Tibial nerve (tissue), 4 donors: ENCODE results near the gene FZD2.

ENCODE experiments used
- EP300 ChIP-seq, 2 donors: sonication (generic); formaldehyde crosslinking; IDR thresholded peaks; one replicate each; pipeline ENCODE4 v1.6.1; 2017; ENCODE audit warnings: antibody characterized with exemption in 2 of 2, mild to moderate bottlenecking in 1 of 2
- POLR2A ChIP-seq, 2 donors: fragments of 450-650 bp; IDR thresholded peaks; one replicate each; pipeline ENCODE4 v1.6.1; 2017; ENCODE audit warnings: antibody characterized with exemption in 2 of 2, mild to moderate bottlenecking in 2 of 2, moderate library complexity in 2 of 2
- TF ChIP-seq, protein P1 (sequence below), 5 experiments: fragments of 200-600 bp in 3 of 5; fragments of 450-650 bp in 2 of 5; sonication (generic) in 3 of 5; IDR thresholded peaks; one replicate each; pipeline ENCODE4 v1.5.1; 2016 to 2019; ENCODE audit warnings: antibody characterized with exemption in 5 of 5, mild to moderate bottlenecking in 3 of 5, moderate library complexity in 2 of 5

DNA sequence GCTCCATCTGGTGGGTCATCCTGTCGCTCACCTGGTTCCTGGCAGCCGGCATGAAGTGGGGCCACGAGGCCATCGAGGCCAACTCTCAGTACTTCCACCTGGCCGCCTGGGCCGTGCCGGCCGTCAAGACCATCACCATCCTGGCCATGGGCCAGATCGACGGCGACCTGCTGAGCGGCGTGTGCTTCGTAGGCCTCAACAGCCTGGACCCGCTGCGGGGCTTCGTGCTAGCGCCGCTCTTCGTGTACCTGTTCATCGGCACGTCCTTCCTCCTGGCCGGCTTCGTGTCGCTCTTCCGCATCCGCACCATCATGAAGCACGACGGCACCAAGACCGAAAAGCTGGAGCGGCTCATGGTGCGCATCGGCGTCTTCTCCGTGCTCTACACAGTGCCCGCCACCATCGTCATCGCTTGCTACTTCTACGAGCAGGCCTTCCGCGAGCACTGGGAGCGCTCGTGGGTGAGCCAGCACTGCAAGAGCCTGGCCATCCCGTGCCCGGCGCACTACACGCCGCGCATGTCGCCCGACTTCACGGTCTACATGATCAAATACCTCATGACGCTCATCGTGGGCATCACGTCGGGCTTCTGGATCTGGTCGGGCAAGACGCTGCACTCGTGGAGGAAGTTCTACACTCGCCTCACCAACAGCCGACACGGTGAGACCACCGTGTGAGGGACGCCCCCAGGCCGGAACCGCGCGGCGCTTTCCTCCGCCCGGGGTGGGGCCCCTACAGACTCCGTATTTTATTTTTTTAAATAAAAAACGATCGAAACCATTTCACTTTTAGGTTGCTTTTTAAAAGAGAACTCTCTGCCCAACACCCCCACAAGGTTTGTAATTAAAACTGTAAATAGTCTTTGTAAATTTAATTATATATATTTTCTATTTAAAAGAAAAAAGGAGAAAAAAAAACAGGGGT, 1.7 kb downstream of the FZD2 start:
- TF ChIP-seq, protein P1, sequence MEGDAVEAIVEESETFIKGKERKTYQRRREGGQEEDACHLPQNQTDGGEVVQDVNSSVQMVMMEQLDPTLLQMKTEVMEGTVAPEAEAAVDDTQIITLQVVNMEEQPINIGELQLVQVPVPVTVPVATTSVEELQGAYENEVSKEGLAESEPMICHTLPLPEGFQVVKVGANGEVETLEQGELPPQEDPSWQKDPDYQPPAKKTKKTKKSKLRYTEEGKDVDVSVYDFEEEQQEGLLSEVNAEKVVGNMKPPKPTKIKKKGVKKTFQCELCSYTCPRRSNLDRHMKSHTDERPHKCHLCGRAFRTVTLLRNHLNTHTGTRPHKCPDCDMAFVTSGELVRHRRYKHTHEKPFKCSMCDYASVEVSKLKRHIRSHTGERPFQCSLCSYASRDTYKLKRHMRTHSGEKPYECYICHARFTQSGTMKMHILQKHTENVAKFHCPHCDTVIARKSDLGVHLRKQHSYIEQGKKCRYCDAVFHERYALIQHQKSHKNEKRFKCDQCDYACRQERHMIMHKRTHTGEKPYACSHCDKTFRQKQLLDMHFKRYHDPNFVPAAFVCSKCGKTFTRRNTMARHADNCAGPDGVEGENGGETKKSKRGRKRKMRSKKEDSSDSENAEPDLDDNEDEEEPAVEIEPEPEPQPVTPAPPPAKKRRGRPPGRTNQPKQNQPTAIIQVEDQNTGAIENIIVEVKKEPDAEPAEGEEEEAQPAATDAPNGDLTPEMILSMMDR (IDR thresholded peaks at IDR 0.05), result no peak
- TF ChIP-seq POLR2A (IDR thresholded peaks at IDR 0.05), result no peak
- no peak for TF ChIP-seq EP300 (IDR thresholded peaks at IDR 0.05)
